ENCODE results near the gene PTPRM. TPM values are rescaled to one million over a fixed set of nuclear protein-coding genes. Genes with fewer than 3 reads are reported as not detected.

Gene PTPRM
- polyA plus RNA-seq, 3 donors, result 89.6 to 94.8 (median 92.6) TPM

DNA sequence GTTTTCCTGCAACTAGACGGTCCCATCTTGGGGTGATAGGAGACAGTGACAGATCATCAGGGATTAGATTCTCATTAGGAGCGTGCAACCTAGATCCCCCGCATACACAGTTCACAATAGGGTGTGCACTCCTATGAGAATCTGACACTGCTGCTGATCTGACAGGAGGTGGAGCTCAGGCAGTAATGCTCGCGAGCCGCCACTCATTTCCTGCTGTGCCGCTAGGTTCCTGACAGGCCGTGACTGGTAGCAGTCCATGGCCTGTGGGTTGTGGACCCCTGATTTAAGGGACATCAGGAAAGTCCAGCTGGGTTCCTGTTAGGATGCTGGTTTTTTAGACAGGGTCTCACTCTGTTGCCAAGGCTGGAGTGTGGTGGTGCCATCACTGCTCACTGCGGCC lies 48.7 kb downstream of the PTPRM start:
- DNase-seq (ENCODE audit: extremely low read depth in 1 of 11, low read depth in 9 of 11, low spot score in 4 of 11), result no peak

DNA sequence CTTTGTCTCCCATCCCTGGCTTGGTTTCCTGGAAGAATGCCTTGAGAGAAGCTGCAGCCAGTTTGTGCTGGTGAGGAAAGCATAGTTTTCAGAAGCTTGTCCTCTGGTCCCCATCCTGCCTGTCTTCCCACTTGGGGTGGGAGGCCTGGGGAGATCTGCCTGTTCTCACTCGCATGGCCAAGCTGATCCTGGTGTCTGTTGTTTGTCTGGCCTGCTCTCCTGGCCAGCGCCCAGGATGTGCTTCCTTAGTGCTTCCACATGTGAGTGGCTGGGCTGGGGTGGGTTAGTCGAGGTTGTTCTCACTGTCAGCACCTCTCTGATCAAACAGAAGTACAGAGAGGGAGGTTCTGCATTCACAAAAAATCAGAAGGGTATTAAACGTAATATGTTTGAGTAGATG lies 49.5 kb downstream of the PTPRM start:
- DNase-seq (ENCODE audit: extremely low read depth in 1 of 11, low read depth in 9 of 11, low spot score in 4 of 11), result no peak

DNA sequence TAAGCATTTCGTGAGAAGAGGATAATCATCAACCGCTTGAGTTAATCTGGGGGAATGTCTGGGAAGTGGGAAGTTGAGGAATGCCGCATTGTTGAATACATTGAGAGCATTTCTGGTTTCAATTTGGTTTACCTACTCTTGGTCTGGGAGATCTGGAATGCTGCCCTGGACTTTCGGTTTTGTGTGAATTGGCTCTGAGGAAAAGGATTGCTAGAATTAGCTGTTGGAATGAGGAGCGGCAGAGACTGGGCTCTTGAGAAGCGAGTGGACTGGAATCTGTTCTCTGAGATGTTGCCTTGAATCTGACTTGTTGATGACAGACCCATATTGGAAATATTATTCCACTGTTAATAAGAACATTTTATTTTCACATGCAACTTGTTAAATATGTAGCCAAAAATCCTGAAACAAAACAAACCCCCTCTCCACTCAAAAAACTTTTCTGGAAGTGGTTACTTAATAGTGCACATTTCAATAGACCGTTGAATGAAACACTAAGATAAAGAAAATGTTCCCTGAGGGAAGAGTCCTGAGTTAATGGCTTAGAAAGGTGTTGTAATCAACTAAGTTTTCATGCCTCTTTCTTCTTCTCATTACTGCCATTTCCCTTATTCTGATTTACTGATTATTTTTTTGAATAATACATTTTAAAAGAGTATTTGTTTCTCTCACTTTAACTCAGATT lies 50.8 kb downstream of the PTPRM start:
- peak in 2 of 11 donors; percentile 38 to 40 for DNase-seq (ENCODE audit: extremely low read depth in 1 of 11, low read depth in 9 of 11, low spot score in 4 of 11)

DNA sequence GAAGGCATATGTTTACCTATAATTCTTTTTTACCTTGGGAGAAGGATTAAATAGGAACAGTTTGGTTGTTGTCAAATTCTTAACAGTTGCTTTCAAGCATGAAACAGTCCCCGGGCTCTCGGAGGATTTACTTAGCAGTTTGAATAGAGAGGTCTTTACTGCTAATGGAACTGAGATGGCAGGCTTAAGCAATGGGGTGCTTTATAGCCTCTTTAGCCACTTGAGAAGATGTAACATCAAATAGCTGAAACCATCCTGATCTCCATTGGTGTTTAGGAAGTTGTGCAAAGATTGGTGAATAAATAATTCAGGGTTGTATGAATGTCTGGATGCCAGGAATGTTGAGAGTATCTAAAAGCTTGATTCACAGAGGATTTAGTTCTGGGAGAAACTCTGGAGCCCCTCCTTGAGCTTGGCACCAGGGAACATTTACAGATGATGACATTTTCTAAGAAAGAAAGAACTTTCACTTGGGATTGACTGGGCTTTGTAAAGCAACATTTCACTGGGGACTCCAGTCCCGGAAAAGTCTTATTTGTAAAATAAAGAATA lies 51.9 kb downstream of the PTPRM start:
- no peak for DNase-seq (ENCODE audit: extremely low read depth in 1 of 11, low read depth in 9 of 11, low spot score in 4 of 11)

DNA sequence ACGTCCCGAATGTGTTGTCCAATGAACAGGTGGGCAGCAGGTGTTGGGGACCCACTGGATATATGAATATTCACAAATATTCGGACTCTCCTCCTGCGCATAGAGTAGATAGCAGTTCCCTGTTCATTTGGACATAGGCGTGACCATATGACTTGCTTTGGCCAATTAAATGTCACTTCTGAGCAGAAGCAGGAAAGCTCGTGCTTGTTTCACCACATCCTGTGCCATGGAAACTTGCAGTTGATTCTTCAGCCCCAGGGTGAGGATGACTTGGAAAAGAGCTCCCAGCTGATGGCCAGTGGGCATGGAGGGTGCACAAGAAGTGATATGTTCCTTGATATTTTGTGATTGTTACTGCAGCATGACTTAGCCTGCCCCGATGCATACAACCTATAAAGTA lies 52.6 kb downstream of the PTPRM start:
- no peak for DNase-seq (ENCODE audit: extremely low read depth in 1 of 11, low read depth in 9 of 11, low spot score in 4 of 11)

DNA sequence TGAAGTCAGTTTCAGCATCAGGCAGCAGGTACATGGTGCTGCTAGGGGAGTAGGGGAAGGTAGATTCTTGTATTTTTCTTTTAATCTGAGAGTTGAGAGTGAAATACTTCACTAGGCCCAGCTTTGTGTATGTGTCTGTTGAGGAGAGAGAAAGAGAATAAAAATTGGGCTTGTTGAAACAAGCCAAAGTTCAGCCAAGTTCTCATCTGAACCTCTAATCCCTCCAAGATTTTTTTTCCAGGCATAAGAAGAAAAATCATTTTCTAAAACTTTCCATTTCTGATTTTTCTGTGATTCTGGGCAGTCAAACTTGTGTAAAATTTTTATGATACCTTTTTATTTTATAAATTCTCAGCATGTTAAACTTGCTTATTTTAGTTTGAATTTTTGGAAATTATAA lies 55.6 kb downstream of the PTPRM start:
- no peak for DNase-seq (ENCODE audit: extremely low read depth in 1 of 11, low read depth in 9 of 11, low spot score in 4 of 11)

DNA sequence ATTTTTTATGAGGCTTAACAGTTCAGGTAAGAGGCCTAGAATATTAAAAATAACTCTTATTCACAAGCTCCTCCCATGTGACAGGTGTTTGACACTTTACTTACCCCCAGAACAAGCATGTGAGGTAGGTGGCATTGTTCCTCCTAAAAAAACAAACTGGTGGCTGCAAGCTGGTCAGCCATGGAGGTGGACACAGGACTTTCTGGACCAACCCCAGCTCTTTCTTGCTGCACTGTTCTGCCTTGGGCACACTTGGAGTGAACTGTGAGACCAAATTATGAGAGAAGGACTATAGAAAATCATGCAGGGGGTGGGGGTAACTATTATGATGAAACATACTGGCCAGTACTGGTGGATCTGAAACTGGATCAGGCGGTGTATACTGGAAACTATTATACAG lies 56.6 kb downstream of the PTPRM start:
- no peak for DNase-seq (ENCODE audit: extremely low read depth in 1 of 11, low read depth in 9 of 11, low spot score in 4 of 11)

DNA sequence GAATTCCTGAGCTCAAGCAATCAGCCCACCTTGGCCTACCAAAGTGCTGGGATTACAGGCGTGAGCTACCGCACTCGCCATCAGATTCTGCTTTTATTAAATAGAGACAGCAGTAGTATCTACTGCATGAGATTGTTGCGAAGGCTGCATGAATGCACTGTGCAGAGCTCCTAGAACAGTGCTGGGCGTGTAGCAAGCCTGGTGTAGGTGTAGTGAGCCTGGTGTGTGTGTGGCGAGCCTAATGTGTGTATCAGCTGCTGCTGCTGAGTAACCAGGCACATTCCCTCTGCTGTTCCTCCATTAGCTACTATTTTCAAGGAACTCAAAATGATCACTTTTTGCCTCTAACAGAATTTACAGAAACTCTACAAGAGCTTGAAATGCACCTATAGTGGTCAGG lies 57.6 kb downstream of the PTPRM start:
- DNase-seq (ENCODE audit: extremely low read depth in 1 of 11, low read depth in 9 of 11, low spot score in 4 of 11), result no peak

DNA sequence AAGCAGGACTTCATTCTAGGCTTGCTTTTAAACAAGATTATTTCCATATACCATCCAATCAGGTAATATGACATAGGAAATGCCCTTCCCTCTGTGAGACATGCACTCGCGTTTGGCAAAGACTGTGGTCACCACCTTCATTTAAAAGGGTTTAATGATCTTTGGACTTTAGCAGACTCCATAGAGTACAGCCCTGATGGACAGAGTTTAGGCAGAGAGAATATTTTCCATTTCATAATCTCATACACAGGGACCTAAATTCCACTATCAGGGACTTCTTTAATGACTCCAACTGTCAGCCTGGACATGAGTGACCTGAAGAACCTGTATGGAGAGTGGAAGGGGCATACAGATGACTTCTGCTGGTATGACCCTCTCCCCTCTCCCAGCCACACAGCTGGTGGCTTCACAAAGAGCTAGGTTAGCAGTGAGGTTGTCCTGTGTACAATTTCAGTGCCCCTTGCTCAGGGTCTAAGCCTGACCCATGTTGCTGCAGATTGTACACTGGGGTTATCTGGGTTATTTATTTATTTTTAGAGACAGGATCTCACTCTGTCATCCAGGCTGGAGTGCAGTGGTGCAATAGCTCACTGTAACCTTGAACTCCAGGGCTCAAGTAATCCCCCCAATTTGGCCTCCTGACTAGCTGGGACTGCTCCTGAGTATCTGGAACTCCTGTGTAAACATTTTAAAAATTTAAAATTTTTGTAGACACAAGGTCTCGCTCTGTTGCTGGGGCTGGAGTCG lies 59.2 kb downstream of the PTPRM start:
- no peak for DNase-seq (ENCODE audit: extremely low read depth in 1 of 11, low read depth in 9 of 11, low spot score in 4 of 11)

DNA sequence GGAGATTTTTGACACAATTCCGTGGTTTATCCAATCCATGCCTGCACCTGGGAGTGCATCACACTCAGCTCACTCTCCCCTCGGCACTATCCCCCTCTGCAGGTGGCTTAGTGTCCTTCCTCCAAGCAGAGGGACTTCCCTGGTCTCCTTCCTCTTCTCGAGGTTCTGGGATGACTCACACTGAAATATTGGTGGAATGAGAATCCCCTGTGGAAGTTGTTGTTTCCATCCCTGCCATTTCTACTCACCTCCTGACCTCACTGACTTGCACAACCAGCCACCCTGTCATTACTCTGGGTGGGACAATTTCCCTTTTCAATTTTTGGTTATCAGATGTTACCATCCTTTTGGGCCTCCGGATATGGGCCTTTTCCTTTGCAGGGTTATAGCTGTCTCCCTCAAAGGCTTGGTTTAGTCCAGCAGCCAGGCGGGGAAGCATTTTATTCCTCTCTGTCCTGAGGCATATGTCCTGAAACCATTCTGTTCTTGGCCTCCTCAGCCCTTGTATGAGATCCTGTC lies 59.9 kb downstream of the PTPRM start:
- no peak for DNase-seq (ENCODE audit: extremely low read depth in 1 of 11, low read depth in 9 of 11, low spot score in 4 of 11)

DNA sequence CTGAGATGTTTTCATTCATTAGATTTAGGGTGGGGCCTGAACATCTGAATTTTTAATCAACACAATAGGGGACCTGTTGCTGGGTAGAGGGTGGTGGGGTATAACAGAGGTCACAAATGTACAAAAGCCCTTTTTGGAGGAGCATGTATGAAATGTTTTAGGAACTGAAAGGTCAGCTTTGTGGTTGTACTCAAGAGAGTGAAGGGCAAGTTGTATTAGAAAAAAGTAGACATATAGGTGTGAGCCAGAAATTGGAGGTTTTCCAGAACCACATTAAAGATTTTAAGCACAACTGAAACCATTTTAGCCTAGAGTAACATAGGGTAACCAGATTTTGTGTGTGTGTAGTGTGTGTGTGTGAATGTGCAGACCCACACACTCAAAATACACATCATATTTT lies 62.3 kb downstream of the PTPRM start:
- DNase-seq (ENCODE audit: extremely low read depth in 1 of 11, low read depth in 9 of 11, low spot score in 4 of 11), result no peak

DNA sequence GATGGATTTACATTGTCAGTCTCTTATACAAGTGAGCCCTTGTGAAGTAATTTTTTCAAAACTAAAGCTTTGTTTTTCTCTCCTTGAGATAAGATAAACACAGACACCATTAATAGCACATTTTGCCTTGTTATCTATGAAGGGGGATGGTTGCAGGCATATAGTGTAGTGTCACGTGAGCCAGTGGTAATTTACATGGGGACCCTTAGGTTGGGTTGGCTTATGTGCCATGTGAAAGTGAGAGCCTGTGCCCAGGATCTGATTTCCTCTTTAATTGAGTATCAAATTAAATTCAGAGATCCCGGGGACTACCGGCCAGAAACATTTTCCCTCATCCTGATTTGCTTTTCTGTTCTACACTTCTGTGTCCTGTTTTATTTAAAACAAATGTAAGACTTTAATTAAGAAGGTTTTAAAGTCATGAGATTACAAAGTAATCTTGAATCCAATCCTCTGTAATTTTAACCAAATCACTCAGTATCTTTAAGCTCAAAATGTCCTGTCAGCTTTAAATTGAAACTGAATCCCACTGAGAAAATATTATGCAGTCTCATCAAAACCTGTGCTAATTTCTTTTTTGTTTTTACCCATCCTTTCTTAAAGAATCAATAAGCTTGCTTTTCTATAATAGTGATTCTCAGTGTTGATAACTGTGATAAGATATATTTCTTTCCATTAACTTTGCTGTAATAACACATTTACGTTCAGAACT lies 63.8 kb downstream of the PTPRM start:
- no peak for DNase-seq (ENCODE audit: extremely low read depth in 1 of 11, low read depth in 9 of 11, low spot score in 4 of 11)

DNA sequence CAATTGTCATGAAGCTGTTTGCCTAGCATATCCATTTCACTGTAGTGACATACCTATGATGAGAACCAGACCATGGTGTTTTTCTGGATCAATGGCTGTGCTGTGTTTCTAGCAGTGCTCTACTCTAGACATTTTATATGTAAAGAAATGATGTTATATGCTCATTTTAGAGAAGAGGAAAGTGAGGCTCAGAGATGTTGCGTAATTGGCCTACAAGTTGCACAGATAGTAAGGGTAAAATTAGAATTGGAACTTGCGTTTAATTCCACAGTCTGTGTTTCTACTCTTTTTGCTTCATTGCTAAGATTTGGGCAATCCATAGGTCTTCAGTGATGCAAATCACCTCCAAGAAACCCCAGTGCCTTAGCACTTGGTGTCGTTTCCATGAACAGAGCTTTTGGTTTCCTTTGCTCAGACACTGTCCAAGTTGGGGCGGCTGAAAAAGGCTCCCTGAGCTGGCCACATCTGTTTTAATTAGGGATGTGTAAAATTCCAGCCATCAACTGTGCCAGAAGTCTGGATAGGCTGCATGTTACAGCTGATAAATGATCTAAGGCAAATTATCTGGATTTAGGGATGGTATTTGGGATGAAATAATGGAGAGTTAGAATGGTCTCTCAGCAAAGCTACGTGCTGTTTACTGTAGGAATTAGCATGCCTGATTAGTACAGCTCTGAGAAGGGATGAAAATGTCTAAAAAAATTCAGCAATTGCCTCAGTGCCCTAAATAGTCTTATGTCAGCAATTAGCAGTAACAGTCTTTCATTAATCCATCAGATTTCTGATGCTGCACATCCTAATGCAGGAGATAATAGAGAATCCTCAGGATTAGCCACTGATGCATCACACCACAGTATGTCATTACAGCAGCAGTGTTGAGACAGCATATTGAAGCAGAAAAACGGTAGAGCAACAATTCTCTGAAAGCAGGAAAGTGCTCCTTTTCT lies 65.3 kb downstream of the PTPRM start:
- no peak for DNase-seq (ENCODE audit: extremely low read depth in 1 of 11, low read depth in 9 of 11, low spot score in 4 of 11)

DNA sequence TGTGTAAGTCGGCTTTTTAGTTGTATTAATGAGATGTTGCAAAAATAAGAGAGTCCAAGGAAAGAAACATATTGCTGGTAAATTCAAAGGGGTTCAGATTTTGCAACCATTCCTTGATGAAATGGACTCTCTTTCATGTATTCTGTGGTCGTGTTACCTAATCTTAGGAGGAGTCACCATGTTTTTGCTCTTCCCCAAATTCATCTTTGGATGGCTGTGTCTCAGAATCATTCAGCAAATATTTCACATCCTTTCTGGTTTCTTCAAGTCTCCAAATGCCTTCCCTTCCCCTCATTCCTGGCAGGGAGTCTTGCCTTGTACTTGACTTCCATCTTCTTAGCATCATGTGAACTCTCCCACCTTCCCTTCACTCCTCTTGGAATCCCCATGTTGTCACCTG lies 66.1 kb downstream of the PTPRM start:
- no peak for DNase-seq (ENCODE audit: extremely low read depth in 1 of 11, low read depth in 9 of 11, low spot score in 4 of 11)

DNA sequence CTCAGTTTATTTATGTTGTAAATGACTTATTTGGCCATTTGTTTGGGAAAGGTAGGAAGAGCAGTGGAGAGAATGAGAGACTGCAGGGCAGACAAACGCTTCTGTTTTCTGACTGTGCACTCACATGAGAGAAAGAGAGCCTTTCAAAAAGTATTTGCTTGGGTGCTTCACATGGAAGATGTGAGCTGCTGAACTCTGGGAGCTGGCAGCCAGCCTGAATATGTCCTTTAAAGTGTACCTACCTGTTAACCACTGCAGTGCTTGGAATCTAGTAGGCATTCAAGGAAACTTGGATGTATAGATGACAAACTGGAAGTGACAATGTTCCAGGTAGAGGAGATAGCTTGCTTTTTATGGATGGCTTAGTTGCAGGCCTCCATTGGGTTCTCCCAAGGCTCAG lies 68.8 kb downstream of the PTPRM start:
- no peak for DNase-seq (ENCODE audit: extremely low read depth in 1 of 11, low read depth in 9 of 11, low spot score in 4 of 11)

DNA sequence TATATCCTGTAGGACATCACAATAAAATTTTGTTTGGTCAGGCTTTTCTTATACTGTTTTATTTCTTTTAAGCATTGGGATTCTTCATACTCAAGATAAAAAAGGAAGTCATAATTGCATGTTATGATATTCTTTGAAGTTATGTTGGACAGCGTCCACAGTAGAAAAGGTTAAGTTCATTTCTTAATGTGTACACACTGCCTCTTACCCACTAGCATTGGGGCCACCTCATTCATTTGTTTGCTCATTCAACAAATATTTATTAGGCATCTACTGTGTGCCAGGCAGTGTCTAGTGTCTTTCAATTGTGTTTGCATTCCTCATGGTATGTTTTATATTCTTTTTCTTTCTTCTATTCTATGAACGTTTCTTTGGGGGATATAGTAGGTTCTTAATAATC lies 70.2 kb downstream of the PTPRM start:
- DNase-seq (ENCODE audit: extremely low read depth in 1 of 11, low read depth in 9 of 11, low spot score in 4 of 11), result no peak

DNA sequence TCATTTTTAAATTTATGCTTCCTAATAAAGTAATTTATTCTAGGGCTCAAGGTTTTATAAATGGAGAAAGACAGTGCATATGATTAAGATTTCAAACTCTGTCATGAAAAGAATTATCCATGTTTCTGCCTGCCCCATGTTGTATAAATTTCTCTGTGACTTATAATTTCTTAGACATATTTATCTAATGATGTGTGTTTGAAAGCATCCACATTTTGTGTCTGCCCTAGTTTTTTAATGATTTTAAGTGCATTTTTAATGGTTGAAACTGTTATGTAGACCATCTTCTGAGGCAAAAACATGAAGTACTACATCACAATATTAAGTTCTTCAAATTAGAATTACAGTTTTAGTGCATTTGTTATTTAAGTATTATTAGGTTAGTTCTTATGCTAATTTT lies 71.2 kb downstream of the PTPRM start:
- no peak for DNase-seq (ENCODE audit: extremely low read depth in 1 of 11, low read depth in 9 of 11, low spot score in 4 of 11)

DNA sequence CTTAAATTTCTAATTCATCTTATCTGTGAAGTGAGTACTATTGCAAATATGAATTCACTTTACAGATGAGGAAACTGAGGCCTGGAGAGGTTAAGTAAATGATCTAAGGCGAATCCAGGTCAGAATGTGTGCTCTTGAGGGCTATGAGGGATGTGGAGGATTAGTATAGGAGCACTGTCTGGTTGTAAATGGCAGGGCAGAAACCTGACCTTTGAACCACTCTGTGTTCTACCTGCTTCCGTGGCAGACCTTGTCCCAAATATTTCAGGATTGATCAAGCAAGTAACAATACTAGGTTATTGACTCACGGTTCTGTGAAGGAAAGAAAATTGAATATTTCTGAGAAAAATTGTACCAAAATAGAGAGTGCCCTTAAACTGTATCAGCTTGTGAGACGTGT lies 74.7 kb downstream of the PTPRM start:
- DNase-seq (ENCODE audit: extremely low read depth in 1 of 11, low read depth in 9 of 11, low spot score in 4 of 11), result no peak

All from renal cortex interstitium (tissue), 11 donors.